H9 (cell line): ENCODE data around the gene CTCFL. TPM values are rescaled to one million over a fixed set of nuclear protein-coding genes. Genes with fewer than 3 reads are reported as not detected.

Source experiments
- DNase-seq: peaks from one replicate; pipeline ENCODE4 v3.0.0-alpha.2; 2017
- H2AFZ ChIP-seq: one replicate; pipeline ENCODE4 v1.6.1; 2013; ENCODE audit warnings: mild to moderate bottlenecking, low read length, control low read depth, moderate library complexity
- H2AK5ac ChIP-seq: 2 replicates; pipeline ENCODE4 v1.6.1; 2013; ENCODE audit warnings: low read length, control low read depth, mixed read lengths; ENCODE audit not compliant: insufficient read length
- H2BK120ac ChIP-seq: one replicate; pipeline ENCODE4 v1.6.1; 2013; ENCODE audit warnings: low read depth, mild to moderate bottlenecking, low read length, control low read depth, inconsistent platforms; ENCODE audit not compliant: poor library complexity, severe bottlenecking
- H2BK12ac ChIP-seq: 2 replicates; pipeline ENCODE4 v1.6.1; 2013; ENCODE audit warnings: low read length, control low read depth, mixed read lengths, low read depth; ENCODE audit not compliant: insufficient read length
- H2BK15ac ChIP-seq: 2 replicates; pipeline ENCODE4 v1.6.1; 2013; ENCODE audit warnings: low read depth, low read length, control low read depth
- H2BK20ac ChIP-seq: one replicate; pipeline ENCODE4 v1.6.1; 2013; ENCODE audit warnings: low read depth, mild to moderate bottlenecking, low read length, control low read depth, inconsistent platforms; ENCODE audit not compliant: poor library complexity, severe bottlenecking
- H2BK5ac ChIP-seq: 2 replicates; pipeline ENCODE4 v1.6.1; 2013; ENCODE audit warnings: low read length, control low read depth, mixed read lengths; ENCODE audit not compliant: insufficient read length
- H3K14ac ChIP-seq: 2 replicates; pipeline ENCODE4 v1.6.1; 2013; ENCODE audit warnings: low read length, control low read depth; ENCODE audit not compliant: insufficient read depth
- H3K18ac ChIP-seq: 2 replicates; pipeline ENCODE4 v1.6.1; 2013; ENCODE audit warnings: low read depth, mild to moderate bottlenecking, mixed read lengths, low read length, control low read depth; ENCODE audit not compliant: insufficient read length
- H3K23ac ChIP-seq: 2 replicates; pipeline ENCODE4 v1.6.1; 2013; ENCODE audit warnings: low read length, control low read depth, mixed read lengths, low read depth; ENCODE audit not compliant: insufficient read length
- H3K23me2 ChIP-seq: 2 replicates; pipeline ENCODE4 v1.6.1; 2013; ENCODE audit warnings: low read depth, mild to moderate bottlenecking, mixed read lengths, low read length, control low read depth; ENCODE audit not compliant: insufficient read length, poor library complexity, severe bottlenecking
- H3K27ac ChIP-seq: 2 replicates; pipeline ENCODE4 v1.5.1; 2013; ENCODE audit warnings: low read length, control low read depth, mixed read lengths, low read depth; ENCODE audit not compliant: insufficient read length
- H3K27me3 ChIP-seq: 2 replicates; pipeline ENCODE4 v1.6.1; 2013; ENCODE audit warnings: low read length, control low read depth, inconsistent platforms; ENCODE audit not compliant: insufficient read depth
- H3K4ac ChIP-seq: 2 replicates; pipeline ENCODE4 v1.6.1; 2013; ENCODE audit warnings: low read depth, mild to moderate bottlenecking, control low read depth, inconsistent platforms, low read length, moderate library complexity
- H3K4me1 ChIP-seq: 2 replicates; pipeline ENCODE4 v1.6.1; 2013; ENCODE audit warnings: low read length, control low read depth, inconsistent platforms; ENCODE audit not compliant: insufficient read depth
- H3K4me2 ChIP-seq: 2 replicates; pipeline ENCODE4 v1.6.1; 2013; ENCODE audit warnings: low read length, control low read depth, mixed read lengths; ENCODE audit not compliant: insufficient read length, insufficient read depth
- H3K56ac ChIP-seq: 2 replicates; pipeline ENCODE4 v1.6.1; 2013; ENCODE audit warnings: low read depth, mild to moderate bottlenecking, mixed read lengths, low read length, control low read depth; ENCODE audit not compliant: insufficient read length
- H3K79me1 ChIP-seq: 2 replicates; pipeline ENCODE4 v1.6.1; 2013; ENCODE audit warnings: low read depth, mild to moderate bottlenecking, moderate library complexity, low read length, control low read depth, inconsistent platforms; ENCODE audit not compliant: insufficient read depth, poor library complexity, severe bottlenecking
- H3K79me2 ChIP-seq: 2 replicates; pipeline ENCODE4 v1.6.1; 2013; ENCODE audit warnings: low read length, control low read depth, inconsistent platforms; ENCODE audit not compliant: insufficient read depth
- H3K9ac ChIP-seq: 2 replicates; pipeline ENCODE4 v1.6.1; 2013; ENCODE audit warnings: low read length, control low read depth, mixed read lengths; ENCODE audit not compliant: insufficient read length; ENCODE audit errors: extremely low read depth
- H3K9me3 ChIP-seq: one replicate; pipeline ENCODE4 v1.6.1; 2013; ENCODE audit warnings: low read depth, low read length, inconsistent platforms; ENCODE audit not compliant: control insufficient read depth
- H3T11ph ChIP-seq: one replicate; pipeline ENCODE4 v1.6.1; 2013; ENCODE audit warnings: mild to moderate bottlenecking, low read length, control low read depth, inconsistent platforms
- H4K20me1 ChIP-seq: one replicate; pipeline ENCODE4 v1.6.1; 2013; ENCODE audit not compliant: control insufficient read depth, insufficient read length, insufficient read depth
- H4K5ac ChIP-seq: 2 replicates; pipeline ENCODE4 v1.6.1; 2013; ENCODE audit warnings: low read depth, mild to moderate bottlenecking, mixed read lengths, low read length, control low read depth; ENCODE audit not compliant: insufficient read length
- H4K8ac ChIP-seq: replicated peaks from 2 replicates; pipeline ENCODE4 v1.6.1; 2013; ENCODE audit warnings: low read length, control low read depth, mixed read lengths, low read depth; ENCODE audit not compliant: insufficient read length
- H4K91ac ChIP-seq: 2 replicates; pipeline ENCODE4 v1.6.1; 2013; ENCODE audit warnings: low read depth, mild to moderate bottlenecking, moderate library complexity, mixed read lengths, low read length, control low read depth; ENCODE audit not compliant: insufficient read length
- H3K27ac Mint-ChIP-seq, 3 experiments: 2 replicates in 2 of 3; 3 replicates in 1 of 3; pipeline ENCODE4 v1.8.0; 2020 to 2021; ENCODE audit warnings: mixed read lengths in 3 of 3, mild to moderate bottlenecking in 1 of 3, moderate library complexity in 1 of 3
- H3K27me3 Mint-ChIP-seq: 2 replicates; pipeline ENCODE4 v1.8.0; 2021; ENCODE audit warnings: low read depth, mild to moderate bottlenecking, moderate library complexity, mixed read lengths
- H3K36me3 Mint-ChIP-seq, 3 experiments: 2 replicates in 2 of 3; 3 replicates in 1 of 3; pipeline ENCODE4 v1.8.0; 2020 to 2021; ENCODE audit warnings: low read depth in 3 of 3, mixed read lengths in 3 of 3; ENCODE audit not compliant: insufficient read depth in 1 of 3
- H3K4me1 Mint-ChIP-seq, 2 experiments: 2 replicates each; pipeline ENCODE4 v1.8.0; 2020; ENCODE audit warnings: mixed read lengths in 2 of 2
- H3K4me3 Mint-ChIP-seq, 2 experiments: 2 replicates in 1 of 2; 3 replicates in 1 of 2; pipeline ENCODE4 v1.8.0; 2020 to 2021; ENCODE audit warnings: mild to moderate bottlenecking in 2 of 2, mixed read lengths in 2 of 2, moderate library complexity in 1 of 2
- H3K9me3 Mint-ChIP-seq, 2 experiments: 2 replicates in 1 of 2; 3 replicates in 1 of 2; pipeline ENCODE4 v1.8.0; 2020; ENCODE audit warnings: mild to moderate bottlenecking in 2 of 2, mixed read lengths in 2 of 2, moderate library complexity in 1 of 2
- WGBS: extraction: QIAGEN DNeasy Blood & Tissue Kit; methylation state at CpG from one replicate; pipeline ENCODE4 v1.1.7; 2013; ENCODE audit warnings: missing lambda C conversion rate, low lambda C conversion rate, mixed read lengths; ENCODE audit not compliant: insufficient read length; ENCODE audit errors: extremely low coverage; 5-methylcytosine and 5-hydroxymethylcytosine counted together
- total RNA-seq: library from RNA; stranded (reverse); gene quantifications from 2 replicates; pipeline ENCODE4 v1.2.1, GENCODE V29; 2021
- TF ChIP-seq, protein P1 (sequence below): fragments of 200-600 bp; sonication (generic); conservative IDR thresholded peaks from 3 replicates; pipeline ENCODE4 v1.8.0; 2021; ENCODE audit warnings: antibody characterized with exemption, mild to moderate bottlenecking

Gene CTCFL
- total RNA-seq, 1 experiment from 2014 or later, result 0.90 TPM

DNA sequence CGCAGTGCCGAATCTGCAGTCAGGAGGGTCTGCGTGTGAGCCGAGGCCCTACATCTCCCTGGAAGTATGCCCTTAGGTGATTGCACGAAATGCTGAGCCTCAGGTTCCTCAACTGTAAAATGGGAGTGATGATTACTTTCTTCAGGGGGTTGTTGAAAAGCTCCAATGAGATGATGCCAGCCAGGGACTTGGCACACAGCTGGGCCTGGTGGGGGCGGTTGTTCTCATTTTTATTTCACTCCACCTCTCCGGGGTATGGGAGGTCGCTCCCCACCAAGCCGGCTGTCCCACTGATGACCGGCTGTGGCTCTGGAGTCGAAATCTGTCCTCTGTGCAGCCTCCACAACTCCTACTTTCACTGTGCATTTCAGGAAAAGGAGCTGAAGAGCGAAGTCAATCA is 44.0 kb upstream of the CTCFL start:
- peaks cover 21% of the 10 kb centered on the region for H3K27me3 Mint-ChIP-seq
- Histone ChIP-seq H3K4me1 (no peaks in the 10 kb centered on the region; the same call in 1 of the 2 replicates), H3K18ac (no peak overlapping the region)

More for the DNA sequence above, 44.0 kb upstream of the CTCFL start:
- H4K91ac ChIP-seq, result no peak overlapping the region
- no peaks in the 10 kb centered on the region for H3K23me2 ChIP-seq
- H3K9ac ChIP-seq, result no peak overlapping the region
- H4K5ac ChIP-seq, result no peak overlapping the region
- no peak overlapping the region for H3K27ac Mint-ChIP-seq
- H3K4me1 Mint-ChIP-seq, result peaks cover 11 to 13% of the 10 kb centered on the region in 2 experiments
- no peaks in the 10 kb centered on the region for H4K20me1 ChIP-seq
- H3K4ac ChIP-seq, result no peak overlapping the region
- H2AFZ ChIP-seq, result no peak overlapping the region
- TF ChIP-seq, protein P1, sequence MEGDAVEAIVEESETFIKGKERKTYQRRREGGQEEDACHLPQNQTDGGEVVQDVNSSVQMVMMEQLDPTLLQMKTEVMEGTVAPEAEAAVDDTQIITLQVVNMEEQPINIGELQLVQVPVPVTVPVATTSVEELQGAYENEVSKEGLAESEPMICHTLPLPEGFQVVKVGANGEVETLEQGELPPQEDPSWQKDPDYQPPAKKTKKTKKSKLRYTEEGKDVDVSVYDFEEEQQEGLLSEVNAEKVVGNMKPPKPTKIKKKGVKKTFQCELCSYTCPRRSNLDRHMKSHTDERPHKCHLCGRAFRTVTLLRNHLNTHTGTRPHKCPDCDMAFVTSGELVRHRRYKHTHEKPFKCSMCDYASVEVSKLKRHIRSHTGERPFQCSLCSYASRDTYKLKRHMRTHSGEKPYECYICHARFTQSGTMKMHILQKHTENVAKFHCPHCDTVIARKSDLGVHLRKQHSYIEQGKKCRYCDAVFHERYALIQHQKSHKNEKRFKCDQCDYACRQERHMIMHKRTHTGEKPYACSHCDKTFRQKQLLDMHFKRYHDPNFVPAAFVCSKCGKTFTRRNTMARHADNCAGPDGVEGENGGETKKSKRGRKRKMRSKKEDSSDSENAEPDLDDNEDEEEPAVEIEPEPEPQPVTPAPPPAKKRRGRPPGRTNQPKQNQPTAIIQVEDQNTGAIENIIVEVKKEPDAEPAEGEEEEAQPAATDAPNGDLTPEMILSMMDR, result no peak
- H3K79me1 ChIP-seq, result no peaks in the 10 kb centered on the region
- H3K36me3 Mint-ChIP-seq, result no peaks in the 10 kb centered on the region; a peak in 1 of 7 replicates
- no peak overlapping the region for H3K56ac ChIP-seq
- no peaks in the 10 kb centered on the region for H3K79me2 ChIP-seq
- H3K9me3 ChIP-seq, result no peaks in the 10 kb centered on the region
- no peak overlapping the region for H2AK5ac ChIP-seq
- no peak overlapping the region for H2BK120ac ChIP-seq
- no peak overlapping the region for H2BK15ac ChIP-seq
- H4K8ac ChIP-seq, result no peak overlapping the region
- no peaks in the 10 kb centered on the region for H3K27me3 ChIP-seq
- DNase-seq, result no peak
- no peak overlapping the region for H3K14ac ChIP-seq
- H2BK20ac ChIP-seq, result no peak overlapping the region
- H3K4me2 ChIP-seq, result no peak overlapping the region
- no peak overlapping the region for H2BK12ac ChIP-seq
- no peaks in the 10 kb centered on the region for H3K9me3 Mint-ChIP-seq
- H3T11ph ChIP-seq, result no peak overlapping the region
- H3K27ac ChIP-seq, result no peak overlapping the region
- H3K4me3 Mint-ChIP-seq, result no peak overlapping the region
- no CpG with 5 or more reads among the region's 12 CpGs for WGBS
- H2BK5ac ChIP-seq, result no peak overlapping the region
- H3K23ac ChIP-seq, result no peak overlapping the region
